Measurements from ENCODE around the gene KCNH6. TPM values are rescaled to one million over a fixed set of nuclear protein-coding genes. Genes with fewer than 3 reads are reported as not detected.

The KCNH6 gene
- polyA plus RNA-seq, 1 of the 3 experiments (the other 2 are of a cell fraction): 0.15 TPM

DNA sequence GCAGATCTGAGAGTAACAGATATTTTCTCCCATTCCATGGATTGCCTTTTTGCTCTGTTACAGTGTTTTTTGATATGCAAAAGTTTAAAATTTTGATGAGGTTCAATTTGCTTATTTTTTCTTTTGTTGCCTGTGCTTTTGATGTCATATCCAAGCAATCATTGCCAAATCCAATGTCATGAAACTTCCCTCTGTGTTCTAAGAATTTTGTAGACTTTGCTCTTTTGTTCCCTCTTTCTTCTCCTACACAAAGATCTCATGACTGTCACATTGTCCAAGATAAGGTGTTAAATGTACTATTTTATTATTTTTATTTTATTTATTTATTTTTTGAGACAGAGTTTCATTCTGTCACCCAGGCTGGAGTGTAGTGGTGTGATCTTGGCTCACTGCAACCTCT is 18.9 kb upstream of the KCNH6 start:
- Histone ChIP-seq H3K4me1 (ENCODE audit: control insufficient read depth in 1 of 2, insufficient read depth in 2 of 2, low read depth in 1 of 2, low read length in 1 of 2) (no peaks in the 10 kb centered on the region), H2AFZ (ENCODE audit: low read depth) (no peak overlapping the region), H3K27ac (ENCODE audit: low read depth in 2 of 2, low read length in 1 of 2) (no peak overlapping the region), H3K36me3 (replicated peaks in 1 of 2; ENCODE audit: control insufficient read depth in 1 of 2, insufficient read depth in 2 of 2, low read length in 1 of 2) (no peaks in the 10 kb centered on the region), H4K20me1 (ENCODE audit: insufficient read depth) (no peaks in the 10 kb centered on the region), H3K4me2 (no peak overlapping the region), H3K4me3 (ENCODE audit: low read depth in 2 of 2, low read length in 1 of 2) (no peak overlapping the region), H3K9me3 (no peaks in the 10 kb centered on the region), H3K9ac (no peak overlapping the region), H3K9me2 (no peaks in the 10 kb centered on the region), H3K27me3 (ENCODE audit: insufficient read depth) (peaks cover 24% of the 10 kb centered on the region; the same call in 1 of the 2 replicates), H3F3A (replicated peaks; ENCODE audit: insufficient read depth) (peaks cover 7% of the 10 kb centered on the region), H3K79me2 (ENCODE audit: insufficient read depth) (no peaks in the 10 kb centered on the region)
- DNase-seq: no peak
- ChIA-PET POLR2A (no interaction called here), CTCF (interaction anchor here (1.1 to 1.4 kb wide), 1 partner anchor 79 kb away, joined by 6 read pairs; no protein-coding TSS in a partner anchor)
- TF ChIP-seq, protein P1, sequence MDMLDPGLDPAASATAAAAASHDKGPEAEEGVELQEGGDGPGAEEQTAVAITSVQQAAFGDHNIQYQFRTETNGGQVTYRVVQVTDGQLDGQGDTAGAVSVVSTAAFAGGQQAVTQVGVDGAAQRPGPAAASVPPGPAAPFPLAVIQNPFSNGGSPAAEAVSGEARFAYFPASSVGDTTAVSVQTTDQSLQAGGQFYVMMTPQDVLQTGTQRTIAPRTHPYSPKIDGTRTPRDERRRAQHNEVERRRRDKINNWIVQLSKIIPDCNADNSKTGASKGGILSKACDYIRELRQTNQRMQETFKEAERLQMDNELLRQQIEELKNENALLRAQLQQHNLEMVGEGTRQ (IDR thresholded peaks at IDR 0.05; ENCODE audit: borderline replicate concordance, low read depth, low read length): no peak
- TF ChIP-seq NFIC (IDR thresholded peaks at IDR 0.05; ENCODE audit: borderline replicate concordance): no peak

DNA sequence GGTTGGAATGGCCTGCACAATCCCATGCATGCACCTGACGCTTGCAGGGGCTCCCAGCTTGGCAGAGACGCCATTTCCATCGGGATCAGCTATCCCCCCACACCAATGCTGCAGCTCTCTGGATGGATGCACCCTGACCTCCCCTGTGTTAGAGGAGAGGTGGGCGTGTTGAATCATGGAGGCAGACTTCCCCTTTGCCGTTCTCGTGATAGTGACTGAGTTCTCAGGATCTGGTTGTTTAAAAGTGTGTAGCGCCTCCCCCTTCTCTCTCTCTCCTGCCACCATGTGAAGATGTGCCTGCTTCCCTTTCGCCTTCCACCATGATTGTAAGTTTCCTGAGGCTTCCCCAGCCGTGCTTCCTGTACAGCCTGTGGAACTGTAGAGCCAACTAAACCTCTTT is 17.8 kb upstream of the KCNH6 start:
- no peak for DNase-seq
- ChIA-PET CTCF (interaction anchor here (0.7 to 1.4 kb wide), 3 partner anchors 12 to 80 kb away, joined by 3 to 6 read pairs (median 3); no protein-coding TSS in a partner anchor), POLR2A (no interaction called here)
- H3K9me3 ChIP-seq: no peaks in the 10 kb centered on the region
- H3K36me3 ChIP-seq (replicated peaks in 1 of 2; ENCODE audit: control insufficient read depth in 1 of 2, insufficient read depth in 2 of 2, low read length in 1 of 2): no peaks in the 10 kb centered on the region
- H3K4me3 ChIP-seq (ENCODE audit: low read depth in 2 of 2, low read length in 1 of 2): no peak overlapping the region
- H3K4me2 ChIP-seq: no peak overlapping the region
- H3K79me2 ChIP-seq (ENCODE audit: insufficient read depth): no peaks in the 10 kb centered on the region
- H4K20me1 ChIP-seq (ENCODE audit: insufficient read depth): no peaks in the 10 kb centered on the region
- no peak overlapping the region for H3K27ac ChIP-seq (ENCODE audit: low read depth in 2 of 2, low read length in 1 of 2)
- peaks cover 34% of the 10 kb centered on the region for H3K27me3 ChIP-seq (ENCODE audit: insufficient read depth)
- no peak overlapping the region for H3K9ac ChIP-seq
- peaks cover 7% of the 10 kb centered on the region for H3F3A ChIP-seq (replicated peaks; ENCODE audit: insufficient read depth)
- H3K4me1 ChIP-seq (ENCODE audit: control insufficient read depth in 1 of 2, insufficient read depth in 2 of 2, low read depth in 1 of 2, low read length in 1 of 2): no peaks in the 10 kb centered on the region
- WGBS (ENCODE audit: low lambda C conversion rate): 64% methylated on average over 9 of the region's 9 CpGs
- no peak for TF ChIP-seq YY1 (IDR thresholded peaks at IDR 0.05; ENCODE audit: low read depth)
- TF ChIP-seq, protein P1 (IDR thresholded peaks at IDR 0.05; ENCODE audit: borderline replicate concordance, low read depth, low read length): no peak
- TF ChIP-seq FOSL2 (IDR thresholded peaks at IDR 0.05; ENCODE audit: borderline replicate concordance, low read depth): no peak
- TF ChIP-seq RFX5 (IDR thresholded peaks at IDR 0.05; ENCODE audit: low read length): no peak
- TF ChIP-seq ELF1 (IDR thresholded peaks at IDR 0.05): no peak
- no peak for TF ChIP-seq NFIC (IDR thresholded peaks at IDR 0.05; ENCODE audit: borderline replicate concordance)
- no peak for TF ChIP-seq TAF1 (IDR thresholded peaks at IDR 0.05; ENCODE audit: borderline replicate concordance, low read depth, low read length)
- no peaks in the 10 kb centered on the region for H3K9me2 ChIP-seq
- H2AFZ ChIP-seq (ENCODE audit: low read depth): no peak overlapping the region

DNA sequence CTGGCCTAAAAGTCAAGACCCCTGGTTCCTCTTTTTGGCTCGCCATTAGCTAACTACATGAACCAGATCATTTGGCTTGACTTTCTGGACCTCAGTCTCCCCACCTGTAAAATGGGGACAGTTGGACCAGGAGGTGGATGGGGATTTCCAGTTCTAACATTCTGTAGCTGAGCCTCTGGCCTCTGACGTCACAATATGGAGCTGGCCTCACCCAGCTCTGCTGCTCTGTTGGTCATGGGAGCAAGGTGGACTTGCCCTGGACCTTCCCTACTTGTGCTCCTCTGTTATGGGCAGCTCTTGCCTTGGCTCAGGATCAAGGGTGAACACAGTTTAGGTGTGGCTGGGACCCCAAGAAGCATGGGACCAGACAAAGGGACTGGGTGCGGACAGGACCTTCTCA is 16.5 kb upstream of the KCNH6 start:
- no peaks in the 10 kb centered on the region for H3K79me2 ChIP-seq (ENCODE audit: insufficient read depth)
- no peaks in the 10 kb centered on the region for H3K9me2 ChIP-seq
- WGBS (ENCODE audit: low lambda C conversion rate): 57% methylated on average over 3 of the region's 3 CpGs
- no peak for DNase-seq
- no peak overlapping the region for H3K4me2 ChIP-seq
- no peaks in the 10 kb centered on the region for H3K4me1 ChIP-seq (ENCODE audit: control insufficient read depth in 1 of 2, insufficient read depth in 2 of 2, low read depth in 1 of 2, low read length in 1 of 2)
- peaks cover 44% of the 10 kb centered on the region for H3K27me3 ChIP-seq (ENCODE audit: insufficient read depth)
- H2AFZ ChIP-seq (ENCODE audit: low read depth): no peak overlapping the region
- H3K4me3 ChIP-seq (ENCODE audit: low read depth in 2 of 2, low read length in 1 of 2): no peak overlapping the region
- peaks cover 7% of the 10 kb centered on the region for H3F3A ChIP-seq (replicated peaks; ENCODE audit: insufficient read depth)
- H3K9ac ChIP-seq: no peak overlapping the region
- H4K20me1 ChIP-seq (ENCODE audit: insufficient read depth): no peaks in the 10 kb centered on the region
- H3K36me3 ChIP-seq (replicated peaks in 1 of 2; ENCODE audit: control insufficient read depth in 1 of 2, insufficient read depth in 2 of 2, low read length in 1 of 2): no peaks in the 10 kb centered on the region
- CTCF ChIA-PET: interaction anchor here (0.9 to 1.1 kb wide), 2 partner anchors 9 to 12 kb away, joined by 4 read pairs; no protein-coding TSS in a partner anchor
- TF ChIP-seq, protein P2, sequence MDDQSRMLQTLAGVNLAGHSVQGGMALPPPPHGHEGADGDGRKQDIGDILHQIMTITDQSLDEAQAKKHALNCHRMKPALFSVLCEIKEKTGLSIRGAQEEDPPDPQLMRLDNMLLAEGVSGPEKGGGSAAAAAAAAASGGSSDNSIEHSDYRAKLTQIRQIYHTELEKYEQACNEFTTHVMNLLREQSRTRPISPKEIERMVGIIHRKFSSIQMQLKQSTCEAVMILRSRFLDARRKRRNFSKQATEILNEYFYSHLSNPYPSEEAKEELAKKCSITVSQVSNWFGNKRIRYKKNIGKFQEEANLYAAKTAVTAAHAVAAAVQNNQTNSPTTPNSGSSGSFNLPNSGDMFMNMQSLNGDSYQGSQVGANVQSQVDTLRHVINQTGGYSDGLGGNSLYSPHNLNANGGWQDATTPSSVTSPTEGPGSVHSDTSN (IDR thresholded peaks at IDR 0.05): no peak
- TF ChIP-seq, protein P3, sequence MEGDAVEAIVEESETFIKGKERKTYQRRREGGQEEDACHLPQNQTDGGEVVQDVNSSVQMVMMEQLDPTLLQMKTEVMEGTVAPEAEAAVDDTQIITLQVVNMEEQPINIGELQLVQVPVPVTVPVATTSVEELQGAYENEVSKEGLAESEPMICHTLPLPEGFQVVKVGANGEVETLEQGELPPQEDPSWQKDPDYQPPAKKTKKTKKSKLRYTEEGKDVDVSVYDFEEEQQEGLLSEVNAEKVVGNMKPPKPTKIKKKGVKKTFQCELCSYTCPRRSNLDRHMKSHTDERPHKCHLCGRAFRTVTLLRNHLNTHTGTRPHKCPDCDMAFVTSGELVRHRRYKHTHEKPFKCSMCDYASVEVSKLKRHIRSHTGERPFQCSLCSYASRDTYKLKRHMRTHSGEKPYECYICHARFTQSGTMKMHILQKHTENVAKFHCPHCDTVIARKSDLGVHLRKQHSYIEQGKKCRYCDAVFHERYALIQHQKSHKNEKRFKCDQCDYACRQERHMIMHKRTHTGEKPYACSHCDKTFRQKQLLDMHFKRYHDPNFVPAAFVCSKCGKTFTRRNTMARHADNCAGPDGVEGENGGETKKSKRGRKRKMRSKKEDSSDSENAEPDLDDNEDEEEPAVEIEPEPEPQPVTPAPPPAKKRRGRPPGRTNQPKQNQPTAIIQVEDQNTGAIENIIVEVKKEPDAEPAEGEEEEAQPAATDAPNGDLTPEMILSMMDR (IDR thresholded peaks at IDR 0.05): no peak
- TF ChIP-seq RAD21 (IDR thresholded peaks at IDR 0.05; ENCODE audit: low read length) (no peak), JUND (IDR thresholded peaks at IDR 0.05) (no peak), SMC3 (IDR thresholded peaks at IDR 0.05; ENCODE audit: low read depth, low read length) (no peak), TAF1 (IDR thresholded peaks at IDR 0.05; ENCODE audit: borderline replicate concordance, low read depth, low read length) (no peak), YY1 (IDR thresholded peaks at IDR 0.05; ENCODE audit: low read depth) (no peak), TCF12 (IDR thresholded peaks at IDR 0.05) (no peak)
- TF ChIP-seq, protein P1 (IDR thresholded peaks at IDR 0.05; ENCODE audit: borderline replicate concordance, low read depth, low read length): no peak
- POLR2A ChIA-PET: no interaction called here
- no peaks in the 10 kb centered on the region for H3K9me3 ChIP-seq
- H3K27ac ChIP-seq (ENCODE audit: low read depth in 2 of 2, low read length in 1 of 2): no peak overlapping the region

All from SK-N-SH (cell line).